HL-60 (cell line): ENCODE data around the gene BSND.

Source experiments
- DNase-seq, 2 experiments: peaks; one replicate each; pipeline ENCODE4 v3.0.0-alpha.2; 2010 to 2020; ENCODE audit warnings: low read depth in 1 of 2, low spot score in 1 of 2
- H3K27ac ChIP-seq: fragments of 250-450 bp; sonication (Bioruptor Pico); replicated peaks from 2 replicates; pipeline ENCODE4 v1.5.1; 2020; ENCODE audit warnings: mild to moderate bottlenecking, moderate library complexity
- H3K27me3 ChIP-seq: fragments of 250-450 bp; sonication (Bioruptor Pico); 2 replicates; pipeline ENCODE4 v1.5.1; 2021; ENCODE audit warnings: mild to moderate bottlenecking, moderate library complexity; ENCODE audit not compliant: insufficient read depth, poor library complexity, severe bottlenecking
- H3K4me3 ChIP-seq: replicated peaks from 2 replicates; pipeline ENCODE4 v1.5.1; 2011; ENCODE audit warnings: mild to moderate bottlenecking, control low read depth, low read length; ENCODE audit not compliant: insufficient read depth
- GABPA ChIP-seq: IDR thresholded peaks from 2 replicates; pipeline ENCODE4 v1.6.1; 2012; ENCODE audit warnings: low read depth
- POLR2AphosphoS5 ChIP-seq: IDR thresholded peaks from 2 replicates; pipeline ENCODE4 v1.6.1; 2012; ENCODE audit warnings: low read depth
- SPI1 ChIP-seq: IDR thresholded peaks from 2 replicates; pipeline ENCODE4 v1.6.1; 2012; ENCODE audit warnings: low read depth, mild to moderate bottlenecking, borderline replicate concordance
- TF ChIP-seq, protein P1 (sequence below): IDR thresholded peaks from 2 replicates; pipeline ENCODE4 v1.6.1; 2012; ENCODE audit warnings: low read depth; ENCODE audit not compliant: insufficient replicate concordance
- TF ChIP-seq, protein P2 (sequence below): IDR thresholded peaks from one replicate; pipeline ENCODE4 v1.5.1; 2011; ENCODE audit warnings: low read length, control low read depth, inconsistent platforms; ENCODE audit not compliant: insufficient read depth

BSND gene

GRCh38 chr1:55044617-55045397, 46.1 kb downstream of the BSND start:
- TF ChIP-seq, protein P1, sequence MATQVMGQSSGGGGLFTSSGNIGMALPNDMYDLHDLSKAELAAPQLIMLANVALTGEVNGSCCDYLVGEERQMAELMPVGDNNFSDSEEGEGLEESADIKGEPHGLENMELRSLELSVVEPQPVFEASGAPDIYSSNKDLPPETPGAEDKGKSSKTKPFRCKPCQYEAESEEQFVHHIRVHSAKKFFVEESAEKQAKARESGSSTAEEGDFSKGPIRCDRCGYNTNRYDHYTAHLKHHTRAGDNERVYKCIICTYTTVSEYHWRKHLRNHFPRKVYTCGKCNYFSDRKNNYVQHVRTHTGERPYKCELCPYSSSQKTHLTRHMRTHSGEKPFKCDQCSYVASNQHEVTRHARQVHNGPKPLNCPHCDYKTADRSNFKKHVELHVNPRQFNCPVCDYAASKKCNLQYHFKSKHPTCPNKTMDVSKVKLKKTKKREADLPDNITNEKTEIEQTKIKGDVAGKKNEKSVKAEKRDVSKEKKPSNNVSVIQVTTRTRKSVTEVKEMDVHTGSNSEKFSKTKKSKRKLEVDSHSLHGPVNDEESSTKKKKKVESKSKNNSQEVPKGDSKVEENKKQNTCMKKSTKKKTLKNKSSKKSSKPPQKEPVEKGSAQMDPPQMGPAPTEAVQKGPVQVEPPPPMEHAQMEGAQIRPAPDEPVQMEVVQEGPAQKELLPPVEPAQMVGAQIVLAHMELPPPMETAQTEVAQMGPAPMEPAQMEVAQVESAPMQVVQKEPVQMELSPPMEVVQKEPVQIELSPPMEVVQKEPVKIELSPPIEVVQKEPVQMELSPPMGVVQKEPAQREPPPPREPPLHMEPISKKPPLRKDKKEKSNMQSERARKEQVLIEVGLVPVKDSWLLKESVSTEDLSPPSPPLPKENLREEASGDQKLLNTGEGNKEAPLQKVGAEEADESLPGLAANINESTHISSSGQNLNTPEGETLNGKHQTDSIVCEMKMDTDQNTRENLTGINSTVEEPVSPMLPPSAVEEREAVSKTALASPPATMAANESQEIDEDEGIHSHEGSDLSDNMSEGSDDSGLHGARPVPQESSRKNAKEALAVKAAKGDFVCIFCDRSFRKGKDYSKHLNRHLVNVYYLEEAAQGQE: no peak
- TF ChIP-seq SPI1 (no peak), POLR2AphosphoS5 (no peak)
- TF ChIP-seq, protein P2, sequence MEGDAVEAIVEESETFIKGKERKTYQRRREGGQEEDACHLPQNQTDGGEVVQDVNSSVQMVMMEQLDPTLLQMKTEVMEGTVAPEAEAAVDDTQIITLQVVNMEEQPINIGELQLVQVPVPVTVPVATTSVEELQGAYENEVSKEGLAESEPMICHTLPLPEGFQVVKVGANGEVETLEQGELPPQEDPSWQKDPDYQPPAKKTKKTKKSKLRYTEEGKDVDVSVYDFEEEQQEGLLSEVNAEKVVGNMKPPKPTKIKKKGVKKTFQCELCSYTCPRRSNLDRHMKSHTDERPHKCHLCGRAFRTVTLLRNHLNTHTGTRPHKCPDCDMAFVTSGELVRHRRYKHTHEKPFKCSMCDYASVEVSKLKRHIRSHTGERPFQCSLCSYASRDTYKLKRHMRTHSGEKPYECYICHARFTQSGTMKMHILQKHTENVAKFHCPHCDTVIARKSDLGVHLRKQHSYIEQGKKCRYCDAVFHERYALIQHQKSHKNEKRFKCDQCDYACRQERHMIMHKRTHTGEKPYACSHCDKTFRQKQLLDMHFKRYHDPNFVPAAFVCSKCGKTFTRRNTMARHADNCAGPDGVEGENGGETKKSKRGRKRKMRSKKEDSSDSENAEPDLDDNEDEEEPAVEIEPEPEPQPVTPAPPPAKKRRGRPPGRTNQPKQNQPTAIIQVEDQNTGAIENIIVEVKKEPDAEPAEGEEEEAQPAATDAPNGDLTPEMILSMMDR: no peak
- DNase-seq: no peak
- H3K27me3 ChIP-seq: peaks cover 17% of the 10 kb centered on the region
- no peak overlapping the region for H3K4me3 ChIP-seq
- no peak overlapping the region for H3K27ac ChIP-seq

- Histone ChIP-seq H3K27me3 (peaks cover 11% of the 10 kb centered on the region), H3K27ac (no peak overlapping the region), H3K4me3 (no peak overlapping the region)
- DNase-seq: no peak
- TF ChIP-seq, protein P1: no peak
- TF ChIP-seq, protein P2: no peak
- TF ChIP-seq GABPA (no peak), SPI1 (no peak), POLR2AphosphoS5 (no peak)
Measured at GRCh38 chr1:55045430-55045829, 46.7 kb downstream of the BSND start.

DNA sequence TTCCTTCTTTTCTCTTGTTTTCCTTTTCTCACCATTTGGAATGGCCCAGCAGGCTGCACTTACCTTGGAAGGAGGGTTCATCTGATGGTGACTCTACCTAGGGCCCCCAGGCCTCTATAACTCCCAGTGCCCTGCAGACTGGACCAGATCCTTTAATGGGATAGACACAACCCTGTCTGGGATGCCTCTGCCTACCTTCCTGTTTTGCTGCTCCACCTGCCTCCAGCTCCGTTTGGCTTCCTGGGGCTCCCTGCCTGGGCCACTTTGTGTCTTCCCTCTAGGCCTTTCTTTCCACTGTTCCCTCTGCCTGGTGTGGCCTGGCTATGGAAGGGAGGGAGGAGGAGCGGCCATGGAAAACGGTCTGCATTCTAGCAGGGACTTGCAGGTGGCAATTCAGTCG, 48.1 kb downstream of the BSND start:
- Histone ChIP-seq H3K27ac (no peak overlapping the region), H3K4me3 (no peak overlapping the region), H3K27me3 (peaks cover 2% of the 10 kb centered on the region)
- no peak for DNase-seq
- TF ChIP-seq POLR2AphosphoS5 (no peak), SPI1 (no peak), GABPA (no peak)
- TF ChIP-seq, protein P1: no peak
- TF ChIP-seq, protein P2: no peak
